Endothelial cell of umbilical vein (primary cell): ENCODE results near the gene SLCO3A1. TPM values are rescaled to one million over a fixed set of nuclear protein-coding genes. Genes with fewer than 3 reads are reported as not detected.

Experiments
- BruUV-seq: library from RNA; stranded (reverse); fragments of 400-500 nt; replicated peaks from 2 replicates; lab custom pipeline; 2021; lab: Mats Ljungman, UMichigan
- CTCF ChIA-PET: fragments of 300-600, 350-600 bp; sonication (Branson Sonifier 250); formaldehyde crosslinking; loops from one replicate; lab custom pipeline; 2021; ENCODE audit warnings: antibody characterized with exemption, inconsistent platforms; lab: Charles Lee
- POLR2A ChIA-PET: fragments of 300-600, 350-600 bp; sonication (Branson Sonifier 250); formaldehyde crosslinking; loops from one replicate; lab custom pipeline; 2021; ENCODE audit warnings: antibody characterized with exemption, inconsistent platforms; lab: Charles Lee
- DNase-seq: peaks from one replicate; pipeline ENCODE4 v3.0.0-alpha.2; 2011; ENCODE audit warnings: low read depth, low spot score
- FAIRE-seq: peaks from 2 replicates; lab custom pipeline; 2011; peaks lifted over from hg19 to GRCh38; lab: Jason Lieb, UNC
- H2AFZ ChIP-seq: 2 replicates; pipeline ENCODE4 v1.6.0; 2012; ENCODE audit warnings: low read depth, low read length, control low read depth, inconsistent platforms
- H3K27ac ChIP-seq: 2 replicates; pipeline ENCODE4 v1.5.1; 2011; ENCODE audit warnings: low read depth, mild to moderate bottlenecking, control low read depth, low read length, moderate library complexity; ENCODE audit not compliant: insufficient read depth
- H3K27me3 ChIP-seq, 2 experiments: 2 replicates each; pipeline versions ENCODE4 v1.6.0 to v1.6.1; 2011; ENCODE audit warnings: low read length in 2 of 2, mixed read lengths in 1 of 2; ENCODE audit not compliant: control insufficient read depth in 2 of 2, insufficient read depth in 2 of 2
- H3K36me3 ChIP-seq, 2 experiments: 2 replicates in 1 of 2; 3 replicates in 1 of 2; pipeline ENCODE4 v1.5.1; 2011; ENCODE audit warnings: low read length in 2 of 2, mild to moderate bottlenecking in 1 of 2, moderate library complexity in 1 of 2; ENCODE audit not compliant: control insufficient read depth in 2 of 2, insufficient read depth in 2 of 2; ENCODE audit errors: extremely low read depth in 1 of 2
- H3K4me1 ChIP-seq: 3 replicates; pipeline ENCODE4 v1.5.1; 2011; ENCODE audit warnings: mild to moderate bottlenecking, low read length; ENCODE audit not compliant: control insufficient read depth, insufficient read depth; ENCODE audit errors: extremely low read depth
- H3K4me2 ChIP-seq: 2 replicates; pipeline ENCODE4 v1.6.1; 2011; ENCODE audit warnings: low read length, control low read depth, mixed read lengths; ENCODE audit not compliant: insufficient read depth
- H3K4me3 ChIP-seq, 3 experiments: fragments of 200-600 bp in 1 of 3; sonication (generic), shearing (Covaris generic) in 1 of 3; replicated peaks in 1 of 3; 2 replicates each; pipeline ENCODE4 v1.5.1; 2011 to 2016; ENCODE audit warnings: control low read depth in 3 of 3, low read length in 3 of 3, mild to moderate bottlenecking in 2 of 3, inconsistent platforms in 1 of 3, low read depth in 1 of 3, moderate library complexity in 1 of 3; ENCODE audit not compliant: insufficient read depth in 1 of 3
- H3K79me2 ChIP-seq: 2 replicates; pipeline ENCODE4 v1.6.0; 2012; ENCODE audit warnings: low read length, inconsistent platforms; ENCODE audit not compliant: control insufficient read depth, insufficient read depth
- H3K9ac ChIP-seq: replicated peaks from 2 replicates; pipeline ENCODE3; 2011; ENCODE audit warnings: low read length, control low read depth; ENCODE audit not compliant: insufficient read depth; ENCODE audit errors: extremely low read depth
- H3K9me1 ChIP-seq: replicated peaks from 3 replicates; pipeline ENCODE4 v1.6.0; 2011; ENCODE audit warnings: mild to moderate bottlenecking, low read length; ENCODE audit not compliant: control insufficient read depth, insufficient read depth; ENCODE audit errors: extremely low read depth
- H3K9me3 ChIP-seq: replicated peaks from 2 replicates; pipeline ENCODE4 v1.5.1; 2012; ENCODE audit warnings: low read length, inconsistent platforms; ENCODE audit not compliant: control insufficient read depth, insufficient read depth
- H4K20me1 ChIP-seq: replicated peaks from 2 replicates; pipeline ENCODE3; 2011; ENCODE audit warnings: mild to moderate bottlenecking, low read length; ENCODE audit not compliant: control insufficient read depth, insufficient read depth; ENCODE audit errors: extremely low read depth
- EZH2 ChIP-seq: IDR thresholded peaks from 2 replicates; pipeline ENCODE4 v1.6.1; 2012; ENCODE audit warnings: borderline replicate concordance, low read depth, mild to moderate bottlenecking, moderate library complexity, low read length, inconsistent platforms; ENCODE audit not compliant: severe bottlenecking
- FOS ChIP-seq: IDR thresholded peaks from 2 replicates; pipeline ENCODE4 v1.6.1; 2011; ENCODE audit warnings: mild to moderate bottlenecking, low read length, moderate library complexity, borderline replicate concordance; ENCODE audit not compliant: insufficient read depth
- GATA2 ChIP-seq: IDR thresholded peaks from 2 replicates; pipeline ENCODE4 v1.7.0; 2011; ENCODE audit warnings: low read depth, mild to moderate bottlenecking, moderate library complexity, mixed read lengths, low read length; ENCODE audit not compliant: insufficient read length, insufficient read depth
- JUN ChIP-seq: IDR thresholded peaks from 2 replicates; pipeline ENCODE4 v1.6.1; 2011; ENCODE audit warnings: borderline replicate concordance, low read depth; ENCODE audit not compliant: insufficient read length, insufficient read depth
- MYC ChIP-seq: IDR thresholded peaks from one replicate; pipeline ENCODE4 v1.6.1; 2011; ENCODE audit warnings: mild to moderate bottlenecking, low read depth, low read length
- POLR2A ChIP-seq: IDR thresholded peaks from 2 replicates; pipeline ENCODE4 v1.6.1; 2012; ENCODE audit warnings: low read depth, mild to moderate bottlenecking, control low read depth, low read length
- POLR2AphosphoS5 ChIP-seq: IDR thresholded peaks from 2 replicates; pipeline ENCODE4 v1.6.1; 2012; ENCODE audit warnings: low read depth, mild to moderate bottlenecking, control low read depth, low read length, moderate library complexity; ENCODE audit not compliant: insufficient read depth
- dilution Hi-C: fragments of 300-500 bp; cut with MboI; formaldehyde crosslinking; loops from one replicate; pipeline ENCODE4 v1.15.0; 2019; ENCODE audit warnings: low sequenced_read_pairs; ENCODE audit not compliant: extremely low pct_ligation_motif_present
- intact Hi-C: fragments of 100-400 bp; cut with micrococcal nuclease; formaldehyde crosslinking; loops from one replicate; pipeline ENCODE4 v1.10.0; 2022
- polyA plus RNA-seq, 4 experiments: library from polyadenylated mRNA; depleted of rRNA in 3 of 4; stranded (reverse) in 3 of 4; unstranded in 1 of 4; fragments of >200 nt; gene quantifications; 2 replicates each; pipeline versions ENCODE4 v1.2.1 to v1.2.3, GENCODE V29; 2011 to 2012; ENCODE audit warnings: missing spikeins in 1 of 4
- total RNA-seq: library from RNA; stranded (reverse); gene quantifications from 2 replicates; pipeline ENCODE4 v1.2.3, GENCODE V29; 2021
- TF ChIP-seq, protein P1 (sequence below): IDR thresholded peaks from 2 replicates; pipeline ENCODE4 v1.6.1; 2011; ENCODE audit not compliant: insufficient read depth, insufficient read length
- TF ChIP-seq, protein P2 (sequence below), 2 donors: IDR thresholded peaks; 1 replicate in 1 of 2; 2 replicates in 1 of 2; pipeline ENCODE4 v1.5.1; 2011; ENCODE audit warnings: low read length in 2 of 2, mild to moderate bottlenecking in 2 of 2, moderate library complexity in 2 of 2, control low read depth in 1 of 2, inconsistent platforms in 1 of 2, low read depth in 1 of 2; ENCODE audit not compliant: insufficient read depth in 1 of 2; ENCODE audit errors: extremely low read depth in 1 of 2

Gene SLCO3A1
- total and polyA plus RNA-seq, 2 donors (not counting 3 experiments of a cell fraction or from before 2014, with no cell fraction given) = 0.88 to 0.92 TPM

DNA sequence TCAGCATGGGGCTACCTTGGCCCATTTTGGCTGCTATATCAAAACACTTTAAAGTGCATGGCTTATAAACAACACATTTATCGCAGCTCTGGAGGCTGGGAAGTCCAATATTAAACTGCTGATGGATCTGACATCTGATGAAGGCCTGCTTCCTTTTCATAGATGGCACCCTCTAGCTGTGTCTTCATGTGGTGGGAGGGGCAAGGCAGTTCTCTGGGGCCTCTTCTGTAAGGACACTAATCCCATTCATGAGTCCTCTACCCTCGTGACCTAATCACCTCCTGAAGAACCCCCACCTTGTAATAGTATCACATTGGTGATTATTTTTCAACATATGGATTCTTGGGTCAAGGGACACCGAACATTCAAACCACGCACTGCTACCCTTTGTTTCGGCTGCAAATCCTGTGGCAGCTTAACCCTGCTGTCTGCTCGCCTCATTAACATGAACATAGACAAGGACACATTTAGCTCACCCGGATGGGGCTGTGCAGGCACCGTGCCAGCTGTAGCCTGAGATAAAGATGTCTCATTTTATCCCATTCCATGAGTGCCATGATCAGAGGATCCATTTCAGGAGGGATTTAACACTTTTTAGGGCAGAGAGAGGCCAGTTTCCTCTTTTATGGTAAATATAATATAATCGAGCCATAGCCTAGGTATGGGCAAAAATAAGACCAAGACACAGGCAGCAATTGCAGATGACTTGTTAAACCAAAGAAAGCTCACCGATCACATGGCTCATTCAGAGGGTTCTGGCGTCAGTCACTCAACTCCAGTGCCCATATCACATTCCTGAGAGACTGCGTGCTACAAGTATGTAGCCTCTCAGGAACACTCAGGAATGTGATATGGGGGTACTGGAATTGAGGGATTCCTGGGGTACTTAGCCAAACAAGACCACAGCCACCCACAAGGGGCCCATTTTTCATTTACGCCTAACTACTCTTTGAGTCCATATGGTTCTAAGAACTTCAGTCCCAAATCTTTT is 289.0 kb downstream of the SLCO3A1 start:
- BruUV-seq = no TSS peak
- Histone ChIP-seq H3K9ac (no peak overlapping the region), H3K27me3 (no peaks in the 10 kb centered on the region), H3K9me3 (no peaks in the 10 kb centered on the region), H3K9me1 (no peaks in the 10 kb centered on the region), H4K20me1 (no peaks in the 10 kb centered on the region), H3K4me3 (no peak overlapping the region), H3K79me2 (no peaks in the 10 kb centered on the region), H3K4me1 (no peaks in the 10 kb centered on the region), H3K27ac (no peak overlapping the region), H2AFZ (no peak overlapping the region), H3K4me2 (no peak overlapping the region), H3K36me3 (no peaks in the 10 kb centered on the region)
- CTCF ChIA-PET = no interaction called here
- intact Hi-C loops = no loop called here
- POLR2A ChIA-PET = no interaction called here
- dilution Hi-C loops = no loop called here
- no peak for FAIRE-seq
- TF ChIP-seq GATA2 (no peak), FOS (no peak), POLR2A (no peak), EZH2 (no peak), JUN (no peak), POLR2AphosphoS5 (no peak), MYC (no peak)
- TF ChIP-seq, protein P1, sequence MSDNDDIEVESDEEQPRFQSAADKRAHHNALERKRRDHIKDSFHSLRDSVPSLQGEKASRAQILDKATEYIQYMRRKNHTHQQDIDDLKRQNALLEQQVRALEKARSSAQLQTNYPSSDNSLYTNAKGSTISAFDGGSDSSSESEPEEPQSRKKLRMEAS = no peak
- TF ChIP-seq, protein P2, sequence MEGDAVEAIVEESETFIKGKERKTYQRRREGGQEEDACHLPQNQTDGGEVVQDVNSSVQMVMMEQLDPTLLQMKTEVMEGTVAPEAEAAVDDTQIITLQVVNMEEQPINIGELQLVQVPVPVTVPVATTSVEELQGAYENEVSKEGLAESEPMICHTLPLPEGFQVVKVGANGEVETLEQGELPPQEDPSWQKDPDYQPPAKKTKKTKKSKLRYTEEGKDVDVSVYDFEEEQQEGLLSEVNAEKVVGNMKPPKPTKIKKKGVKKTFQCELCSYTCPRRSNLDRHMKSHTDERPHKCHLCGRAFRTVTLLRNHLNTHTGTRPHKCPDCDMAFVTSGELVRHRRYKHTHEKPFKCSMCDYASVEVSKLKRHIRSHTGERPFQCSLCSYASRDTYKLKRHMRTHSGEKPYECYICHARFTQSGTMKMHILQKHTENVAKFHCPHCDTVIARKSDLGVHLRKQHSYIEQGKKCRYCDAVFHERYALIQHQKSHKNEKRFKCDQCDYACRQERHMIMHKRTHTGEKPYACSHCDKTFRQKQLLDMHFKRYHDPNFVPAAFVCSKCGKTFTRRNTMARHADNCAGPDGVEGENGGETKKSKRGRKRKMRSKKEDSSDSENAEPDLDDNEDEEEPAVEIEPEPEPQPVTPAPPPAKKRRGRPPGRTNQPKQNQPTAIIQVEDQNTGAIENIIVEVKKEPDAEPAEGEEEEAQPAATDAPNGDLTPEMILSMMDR (IDR thresholded peaks at IDR 0.05; ENCODE audit: extremely low read depth in 1 of 2, insufficient read depth in 1 of 2, low read depth in 1 of 2, low read length in 2 of 2) = no peak
- DNase-seq = no peak
